H1 (cell line): ENCODE results near the gene PTGIS. TPM values are rescaled to one million over a fixed set of nuclear protein-coding genes. Genes with fewer than 3 reads are reported as not detected.

ENCODE experiments used
- CTCF ChIA-PET: fragments of 300-600 bp; sonication (Branson Sonifier 250); formaldehyde crosslinking; loops from one replicate; lab custom pipeline; 2021; ENCODE audit not compliant: partially characterized antibody; lab: Charles Lee
- POLR2A ChIA-PET: fragments of 300-600 bp; sonication (Branson Sonifier 250); formaldehyde crosslinking; loops from one replicate; lab custom pipeline; 2021; ENCODE audit warnings: inconsistent platforms; ENCODE audit not compliant: partially characterized antibody; lab: Charles Lee
- DNase-seq, 2 experiments: peaks; one replicate each; pipeline versions ENCODE4 v3.0.0 to v3.0.0-alpha.2; 2010 to 2022; ENCODE audit warnings: low spot score in 2 of 2, low read depth in 1 of 2, mixed read lengths in 1 of 2
- FAIRE-seq: peaks from 2 replicates; lab custom pipeline; 2011; peaks lifted over from hg19 to GRCh38; lab: Jason Lieb, UNC
- H2AFZ ChIP-seq: 2 replicates; pipeline ENCODE4 v1.8.1; 2012; ENCODE audit warnings: low read length, inconsistent platforms
- H2AK5ac ChIP-seq: 2 replicates; pipeline ENCODE4 v1.6.1; 2013; ENCODE audit warnings: low read depth, low read length
- H2BK120ac ChIP-seq: replicated peaks from 2 replicates; pipeline ENCODE3; 2013; ENCODE audit warnings: low read depth, low read length, inconsistent platforms
- H2BK12ac ChIP-seq: 2 replicates; pipeline ENCODE4 v1.6.1; 2013; ENCODE audit warnings: low read depth, low read length
- H2BK15ac ChIP-seq: 2 replicates; pipeline ENCODE4 v1.6.1; 2013; ENCODE audit warnings: low read length
- H2BK20ac ChIP-seq: 2 replicates; pipeline ENCODE4 v1.6.1; 2013; ENCODE audit warnings: low read length
- H2BK5ac ChIP-seq: 2 replicates; pipeline ENCODE4 v1.6.1; 2013; ENCODE audit warnings: low read depth, low read length
- H3K14ac ChIP-seq: 2 replicates; pipeline ENCODE4 v1.6.1; 2013; ENCODE audit warnings: inconsistent platforms; ENCODE audit not compliant: insufficient read length
- H3K18ac ChIP-seq: 2 replicates; pipeline ENCODE4 v1.6.1; 2013; ENCODE audit warnings: low read length; ENCODE audit errors: extremely low read depth
- H3K23ac ChIP-seq: 2 replicates; pipeline ENCODE4 v1.6.1; 2013; ENCODE audit warnings: inconsistent platforms; ENCODE audit not compliant: insufficient read length
- H3K23me2 ChIP-seq: 2 replicates; pipeline ENCODE4 v1.6.1; 2013; ENCODE audit warnings: low read depth, low read length
- H3K27ac ChIP-seq: 2 replicates; pipeline ENCODE4 v1.6.1; 2011; ENCODE audit warnings: low read depth, low read length, inconsistent platforms
- H3K27me3 ChIP-seq, 4 experiments: replicated peaks in 1 of 4; 1 replicate in 1 of 4; 2 replicates in 3 of 4; pipeline versions ENCODE4 v1.6.1 to v1.8.1; 2011 to 2013; ENCODE audit warnings: low read length in 3 of 4, mild to moderate bottlenecking in 3 of 4, inconsistent platforms in 2 of 4, mixed read lengths in 2 of 4, moderate library complexity in 1 of 4; ENCODE audit not compliant: control insufficient read depth in 3 of 4, insufficient read depth in 3 of 4; ENCODE audit errors: extremely low read depth in 1 of 4
- H3K36me3 ChIP-seq, 4 experiments: 2 replicates each; pipeline versions ENCODE4 v1.6.1 to v1.8.1; 2011 to 2013; ENCODE audit warnings: mild to moderate bottlenecking in 4 of 4, low read length in 3 of 4, moderate library complexity in 2 of 4, control low read depth in 1 of 4, inconsistent platforms in 1 of 4; ENCODE audit not compliant: insufficient read depth in 4 of 4, control insufficient read depth in 2 of 4
- H3K4ac ChIP-seq: replicated peaks from 2 replicates; pipeline ENCODE3; 2013; ENCODE audit warnings: low read length, low read depth, mixed read lengths, inconsistent platforms; ENCODE audit not compliant: insufficient read length
- H3K4me1 ChIP-seq, 4 experiments: replicated peaks in 1 of 4; 1 replicate in 1 of 4; 2 replicates in 3 of 4; pipeline versions ENCODE4 v1.6.1 to v1.8.1; 2011 to 2013; ENCODE audit warnings: low read length in 3 of 4, inconsistent platforms in 2 of 4, mixed read lengths in 1 of 4; ENCODE audit not compliant: insufficient read depth in 4 of 4, control insufficient read depth in 3 of 4
- H3K4me2 ChIP-seq, 2 experiments: 2 replicates each; pipeline versions ENCODE4 v1.6.1 to v1.8.1; 2011 to 2013; ENCODE audit warnings: low read depth in 2 of 2, low read length in 2 of 2, control low read depth in 1 of 2, inconsistent platforms in 1 of 2, mild to moderate bottlenecking in 1 of 2; ENCODE audit not compliant: insufficient read depth in 1 of 2
- H3K4me3 ChIP-seq, 4 experiments: fragments of 200-600, 300-600 bp in 1 of 4; sonication (generic), shearing (Covaris generic), sonication (Bioruptor Twin) in 1 of 4; 2 replicates each; pipeline versions ENCODE4 v1.5.1 to v1.8.1; 2011 to 2016; ENCODE audit warnings: low read length in 4 of 4, low read depth in 3 of 4, control low read depth in 2 of 4, inconsistent platforms in 2 of 4, mild to moderate bottlenecking in 2 of 4, mixed read lengths in 1 of 4, moderate library complexity in 1 of 4; ENCODE audit not compliant: insufficient read depth in 2 of 4; ENCODE audit errors: extremely low read depth in 1 of 4
- H3K56ac ChIP-seq: replicated peaks from 2 replicates; pipeline ENCODE3; 2013; ENCODE audit warnings: low read depth, mild to moderate bottlenecking, mixed read lengths, low read length, inconsistent platforms; ENCODE audit not compliant: insufficient read length
- H3K79me1 ChIP-seq: 2 replicates; pipeline ENCODE4 v1.6.1; 2013; ENCODE audit warnings: low read depth, low read length, control low read depth
- H3K79me2 ChIP-seq, 2 experiments: 2 replicates each; pipeline versions ENCODE4 v1.6.1 to v1.8.1; 2012 to 2013; ENCODE audit warnings: low read length in 2 of 2, mild to moderate bottlenecking in 2 of 2, inconsistent platforms in 1 of 2; ENCODE audit not compliant: insufficient read depth in 2 of 2, control insufficient read depth in 1 of 2
- H3K9ac ChIP-seq, 4 experiments: replicated peaks in 1 of 4; 1 replicate in 1 of 4; 2 replicates in 3 of 4; pipeline versions ENCODE4 v1.6.1 to v1.8.1; 2011 to 2013; ENCODE audit warnings: low read depth in 3 of 4, low read length in 3 of 4, control low read depth in 2 of 4, mild to moderate bottlenecking in 2 of 4, moderate library complexity in 2 of 4, inconsistent platforms in 1 of 4; ENCODE audit errors: extremely low read depth in 1 of 4
- H3K9me3 ChIP-seq, 2 experiments: 2 replicates each; pipeline versions ENCODE4 v1.6.1 to v1.8.1; 2012 to 2013; ENCODE audit warnings: mild to moderate bottlenecking in 2 of 2, moderate library complexity in 2 of 2, control low read depth in 1 of 2, inconsistent platforms in 1 of 2, low read depth in 1 of 2, low read length in 1 of 2, mixed read lengths in 1 of 2; ENCODE audit not compliant: insufficient read depth in 2 of 2
- H4K20me1 ChIP-seq, 2 experiments: replicated peaks in 1 of 2; 2 replicates each; pipeline versions ENCODE3 to v1.8.1; 2011 to 2013; ENCODE audit warnings: inconsistent platforms in 2 of 2, low read length in 2 of 2, mild to moderate bottlenecking in 1 of 2; ENCODE audit not compliant: insufficient read depth in 2 of 2, control insufficient read depth in 1 of 2
- H4K5ac ChIP-seq: 2 replicates; pipeline ENCODE4 v1.6.1; 2013; ENCODE audit warnings: low read length, low read depth, mixed read lengths, inconsistent platforms; ENCODE audit not compliant: insufficient read length
- H4K8ac ChIP-seq: 2 replicates; pipeline ENCODE4 v1.8.0; 2013; ENCODE audit warnings: mild to moderate bottlenecking, moderate library complexity, low read length, inconsistent platforms; ENCODE audit not compliant: insufficient read depth; ENCODE audit errors: extremely low read depth
- H4K91ac ChIP-seq: replicated peaks from 2 replicates; pipeline ENCODE3; 2013; ENCODE audit warnings: low read length, mixed read lengths, inconsistent platforms; ENCODE audit not compliant: insufficient read length
- ATF3 ChIP-seq: IDR thresholded peaks from 2 replicates; pipeline ENCODE4 v1.6.1; 2011; ENCODE audit warnings: low read depth, mild to moderate bottlenecking, low read length; ENCODE audit not compliant: insufficient read depth
- CBX5 ChIP-seq: fragments of 300-800, 300-1000 bp; sonication (generic); IDR thresholded peaks from 2 replicates; pipeline ENCODE4 v1.7.1; 2016; ENCODE audit warnings: antibody characterized with exemption, low read length, low read depth
- CHD1 ChIP-seq: IDR thresholded peaks from 2 replicates; pipeline ENCODE4 v1.6.1; 2012; ENCODE audit warnings: low read depth, low read length, improper control_type of control experiment
- EZH2 ChIP-seq: fragments of 200-600 bp; sonication (generic); IDR thresholded peaks from 2 replicates; pipeline ENCODE4 v1.7.1; 2012; ENCODE audit warnings: low read depth, mild to moderate bottlenecking, moderate library complexity, low read length, inconsistent platforms; ENCODE audit not compliant: severe bottlenecking
- FOSL1 ChIP-seq: IDR thresholded peaks from 2 replicates; pipeline ENCODE4 v1.6.1; 2011; ENCODE audit warnings: mild to moderate bottlenecking, low read depth, low read length, moderate library complexity; ENCODE audit not compliant: insufficient read depth
- HDAC2 ChIP-seq, 2 experiments: fragments of 300-600 bp in 1 of 2; sonication (generic) in 1 of 2; IDR thresholded peaks; 2 replicates each; pipeline ENCODE4 v1.6.1; 2011 to 2012; ENCODE audit warnings: low read depth in 2 of 2, low read length in 2 of 2, mild to moderate bottlenecking in 2 of 2, moderate library complexity in 2 of 2, borderline replicate concordance in 1 of 2, inconsistent platforms in 1 of 2
- KDM4A ChIP-seq: IDR thresholded peaks from one replicate; pipeline ENCODE4 v1.7.1; 2012; ENCODE audit warnings: low read depth, mild to moderate bottlenecking, moderate library complexity, low read length, inconsistent platforms; ENCODE audit not compliant: severe bottlenecking
- MAFK ChIP-seq: IDR thresholded peaks from 2 replicates; pipeline ENCODE4 v1.6.1; 2012; ENCODE audit warnings: low read depth, mild to moderate bottlenecking, improper control_type of control experiment, low read length
- RFX5 ChIP-seq: IDR thresholded peaks from 2 replicates; pipeline ENCODE4 v1.6.1; 2011; ENCODE audit warnings: low read depth, low read length, improper control_type of control experiment, borderline replicate concordance
- RXRA ChIP-seq: IDR thresholded peaks from 2 replicates; pipeline ENCODE4 v1.6.1; 2011; ENCODE audit warnings: low read depth, mild to moderate bottlenecking, low read length, moderate library complexity; ENCODE audit not compliant: insufficient read depth
- TBP ChIP-seq: IDR thresholded peaks from 2 replicates; pipeline ENCODE4 v1.6.1; 2011; ENCODE audit warnings: low read depth, low read length, improper control_type of control experiment
- WGBS, 2 experiments: shearing (Covaris generic) in 1 of 2; methylation state at CpG; one replicate each; pipeline versions ENCODE4 v1.1.6 to v1.1.7; 2013 to 2015; ENCODE audit warnings: low lambda C conversion rate in 2 of 2, mixed read lengths in 2 of 2, inconsistent platforms in 1 of 2, low coverage in 1 of 2, missing lambda C conversion rate in 1 of 2; ENCODE audit not compliant: insufficient replicate concordance in 2 of 2, insufficient coverage in 1 of 2, insufficient read length in 1 of 2; ENCODE audit errors: extremely low coverage in 1 of 2, missing lambda C conversion rate in 1 of 2; 5-methylcytosine and 5-hydroxymethylcytosine counted together
- polyA plus RNA-seq, 7 experiments: library from polyadenylated mRNA; depleted of rRNA in 3 of 7; stranded (reverse) in 5 of 7; unstranded in 2 of 7; fragments of >200 nt in 5 of 7; fragments of 200-250 nt in 2 of 7; gene quantifications; 1 replicate in 5 of 7; 2 replicates in 1 of 7; 4 replicates in 1 of 7; pipeline versions ENCODE4 v1.2.1 to v1.2.3, GENCODE V29; 2011 to 2013; ENCODE audit warnings: missing spikeins in 2 of 7, mixed read lengths in 2 of 7
- total RNA-seq: library from RNA; stranded (reverse); fragmentation: NEBNext Ultra II Directional; extraction: Animal tissue kit (Norgen Biotek cat#: 25700); gene quantifications from 2 replicates; pipeline ENCODE4 v1.2.1, GENCODE V29; 2021

PTGIS gene
- total and polyA plus RNA-seq, 2 of the 8 experiments (the other 6 are each of a cell fraction or from before 2014, with no cell fraction given): 29.9 to 35.5 TPM

GRCh38 chr20:49594143-49594930 lies 26.4 kb upstream of the PTGIS start:
- DNase-seq (no peak), FAIRE-seq (no peak)
- peaks cover 7% of the 10 kb centered on the region; the same call in 1 of the 2 replicates for H3K23me2 ChIP-seq
- no peak overlapping the region for H2BK20ac ChIP-seq
- no peaks in the 10 kb centered on the region for H3K9me3 ChIP-seq
- no peaks in the 10 kb centered on the region for H3K79me2 ChIP-seq
- CTCF ChIA-PET: interaction anchor here (0.8 to 23.7 kb wide), 8 partner anchors 9 to 274 kb away, joined by 3 to 665 read pairs (median 4); no protein-coding TSS in a partner anchor
- no peak overlapping the region for H3K14ac ChIP-seq
- no peak overlapping the region for H2AK5ac ChIP-seq
- no peak overlapping the region for H2BK15ac ChIP-seq
- H2BK5ac ChIP-seq: no peak overlapping the region
- H2BK120ac ChIP-seq: no peak overlapping the region
- H3K4me3 ChIP-seq: no peak overlapping the region
- H3K36me3 ChIP-seq: no peaks in the 10 kb centered on the region
- no peaks in the 10 kb centered on the region for H3K27me3 ChIP-seq
- no peak overlapping the region for H3K23ac ChIP-seq
- H4K5ac ChIP-seq: no peak overlapping the region
- H4K91ac ChIP-seq: no peak overlapping the region
- H2BK12ac ChIP-seq: no peak overlapping the region
- no peaks in the 10 kb centered on the region for H3K79me1 ChIP-seq
- H3K4me2 ChIP-seq: no peak overlapping the region
- H3K9ac ChIP-seq: no peak overlapping the region
- H3K4ac ChIP-seq: peak overlapping the region; percentile 32
- 0 out of 2 replicates have a peak overlapping the region, but pooled peaks have one; percentile 18 for H4K8ac ChIP-seq
- no peak overlapping the region for H3K56ac ChIP-seq
- POLR2A ChIA-PET: interaction anchor here (0.7 to 1.2 kb wide), 3 partner anchors 13 to 37 kb away, joined by 3 to 4 read pairs (median 3); no protein-coding TSS in a partner anchor
- H3K27ac ChIP-seq: no peak overlapping the region
- no peaks in the 10 kb centered on the region; a peak in 1 of 7 replicates for H3K4me1 ChIP-seq
- no peak overlapping the region for H2AFZ ChIP-seq
- peaks cover 0 to 3% of the 10 kb centered on the region in 2 experiments for H4K20me1 ChIP-seq
- no peak overlapping the region for H3K18ac ChIP-seq
- WGBS, 2 experiments: 82% methylated on average over 11 of the region's 12 CpGs; no CpG with 5 or more reads in 1 of the 2 experiments
- TF ChIP-seq RFX5 (no peak), TBP (no peak), ATF3 (no peak), FOSL1 (no peak), CBX5 (no peak), RXRA (no peak), EZH2 (no peak), MAFK (no peak), CHD1 (no peak), HDAC2 (IDR thresholded peaks at IDR 0.05; ENCODE audit: borderline replicate concordance in 1 of 2, low read depth in 2 of 2, low read length in 2 of 2) (no peak), KDM4A (no peak)
